Erythroblast (primary cell): ENCODE data around the gene JAG1.

Experiments
- DNase-seq, 2 experiments: peaks; one replicate each; lab custom pipeline; 2025; lab: John Stamatoyannopoulos, UW
- GATA1 ChIP-seq: IDR thresholded peaks from 2 replicates; pipeline ENCODE4 v1.6.1; 2011; ENCODE audit warnings: low read depth, mild to moderate bottlenecking, control low read depth, low read length, moderate library complexity
- POLR2A ChIP-seq: IDR thresholded peaks from 2 replicates; pipeline ENCODE4 v1.6.1; 2011; ENCODE audit warnings: mild to moderate bottlenecking, low read length

Gene JAG1

DNA sequence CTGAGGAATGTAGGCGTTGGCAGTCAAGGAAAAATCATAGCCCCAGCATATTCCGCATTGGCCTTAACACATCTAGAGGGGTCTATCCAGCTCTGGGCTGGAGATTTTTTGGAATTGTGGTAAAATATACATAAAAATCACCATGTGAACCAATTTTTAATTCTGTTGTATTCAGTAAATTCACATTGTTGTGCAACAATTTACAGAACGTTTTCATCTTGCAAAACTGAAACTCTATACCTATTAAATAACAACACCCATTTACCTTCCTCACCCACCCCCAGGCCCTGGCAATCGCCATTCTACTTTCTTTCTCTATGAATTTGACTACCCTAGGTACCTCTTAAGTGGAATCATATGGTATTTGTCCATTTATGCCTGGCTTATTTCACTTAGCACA lies 6.8 kb upstream of the JAG1 start:
- no peak for TF ChIP-seq POLR2A
- TF ChIP-seq GATA1: no peak
- DNase-seq: no peak

DNA sequence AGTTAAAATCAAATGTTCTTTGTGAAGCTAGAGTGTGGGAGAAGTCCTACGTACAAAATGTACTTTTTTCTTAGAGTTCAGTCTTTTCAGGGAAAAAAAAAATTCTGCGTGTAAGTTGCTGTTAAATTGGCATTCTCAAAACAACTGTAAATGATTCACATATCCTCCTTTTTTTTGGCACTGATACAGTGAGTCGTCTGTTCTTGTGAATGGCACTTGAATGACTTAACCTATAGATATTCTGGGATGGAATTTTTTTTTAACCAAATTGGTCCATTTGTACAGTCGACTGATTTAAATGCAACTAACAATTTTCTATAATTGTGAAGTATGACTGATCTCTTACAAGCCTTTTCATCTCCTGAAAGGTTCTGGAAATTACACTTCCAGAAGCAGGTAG lies 5.5 kb upstream of the JAG1 start:
- TF ChIP-seq GATA1 (no peak), POLR2A (no peak)
- DNase-seq: no peak

DNA sequence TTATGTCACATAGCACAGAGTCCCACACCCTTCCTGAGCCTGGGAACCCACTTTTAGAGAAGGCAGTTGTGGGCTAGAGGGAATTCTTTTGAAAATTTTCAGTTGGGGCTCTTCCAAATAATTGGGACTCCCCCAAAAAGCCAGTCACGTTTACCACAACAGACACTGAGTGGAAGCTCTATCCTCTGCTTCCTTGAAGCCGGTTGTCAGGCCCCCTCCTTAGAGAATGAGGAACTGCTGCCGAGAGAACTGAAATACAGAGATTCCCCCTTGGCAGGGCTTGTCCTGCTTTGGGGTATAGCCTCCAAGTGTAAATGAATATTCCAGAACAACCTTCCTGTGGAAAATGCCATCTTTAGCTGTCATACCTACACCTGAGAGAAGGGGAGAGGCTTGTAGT lies 2.7 kb upstream of the JAG1 start:
- no peak for DNase-seq
- TF ChIP-seq GATA1 (no peak), POLR2A (no peak)

DNA sequence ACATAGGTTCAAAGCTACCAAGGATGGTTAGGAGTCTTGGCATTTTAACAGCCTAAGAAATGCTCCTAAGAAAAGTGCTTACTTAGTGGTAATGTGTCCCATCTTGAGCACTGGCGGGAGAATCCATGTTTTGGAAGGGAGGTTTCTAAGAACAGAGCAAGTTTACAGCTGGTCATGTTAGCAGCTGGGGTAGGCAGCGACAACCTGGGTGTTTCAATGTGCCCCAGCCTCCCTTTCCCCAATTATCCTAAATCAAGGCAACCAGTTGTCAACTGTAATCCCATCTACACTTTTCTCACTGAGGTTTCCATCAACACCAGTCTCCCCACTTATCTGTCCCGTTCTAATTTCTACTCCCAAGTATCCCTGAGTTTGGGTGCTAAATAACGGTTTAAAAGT lies 1.6 kb upstream of the JAG1 start:
- no peak for TF ChIP-seq POLR2A
- TF ChIP-seq GATA1: no peak
- no peak for DNase-seq

DNA sequence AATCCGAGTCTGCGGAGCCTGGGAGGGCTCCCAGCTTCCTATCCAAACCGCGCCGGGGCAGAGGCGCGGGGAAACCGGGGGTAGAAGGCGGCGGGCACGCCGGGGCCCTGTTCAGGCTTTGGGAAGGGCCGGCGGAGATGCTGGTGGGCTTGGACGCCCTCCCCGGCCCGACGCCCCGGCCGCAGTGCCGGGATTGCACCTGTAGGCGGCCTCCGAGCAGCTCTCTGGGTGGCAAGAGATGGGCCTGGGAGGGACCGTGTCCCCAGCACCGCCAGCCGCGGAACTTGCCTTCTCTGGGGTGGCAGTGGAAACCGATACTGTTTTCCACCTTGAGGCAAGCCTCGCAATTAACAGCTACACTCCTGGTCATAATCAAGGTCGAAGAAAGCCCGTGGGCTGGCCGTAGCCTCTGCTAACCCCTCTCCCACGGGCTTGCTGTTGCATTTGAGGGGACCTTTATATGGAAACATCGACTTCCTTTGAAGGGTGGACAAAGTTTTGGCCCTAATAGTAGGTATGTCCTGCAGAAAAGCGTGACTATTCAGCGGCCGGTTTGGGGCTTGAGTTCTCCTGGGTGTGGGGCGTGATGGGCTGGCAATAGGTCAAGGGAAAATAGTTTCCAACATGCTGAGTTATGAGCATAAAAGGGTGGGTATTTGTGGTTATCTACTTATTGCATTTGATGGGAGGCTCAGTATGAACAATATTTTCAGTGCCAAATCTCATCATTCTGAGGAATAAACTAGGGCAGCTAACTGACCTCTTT lies 1.1 kb upstream of the JAG1 start:
- TF ChIP-seq POLR2A: no peak
- TF ChIP-seq GATA1: no peak
- DNase-seq: peak; percentile 64 to 69

DNA sequence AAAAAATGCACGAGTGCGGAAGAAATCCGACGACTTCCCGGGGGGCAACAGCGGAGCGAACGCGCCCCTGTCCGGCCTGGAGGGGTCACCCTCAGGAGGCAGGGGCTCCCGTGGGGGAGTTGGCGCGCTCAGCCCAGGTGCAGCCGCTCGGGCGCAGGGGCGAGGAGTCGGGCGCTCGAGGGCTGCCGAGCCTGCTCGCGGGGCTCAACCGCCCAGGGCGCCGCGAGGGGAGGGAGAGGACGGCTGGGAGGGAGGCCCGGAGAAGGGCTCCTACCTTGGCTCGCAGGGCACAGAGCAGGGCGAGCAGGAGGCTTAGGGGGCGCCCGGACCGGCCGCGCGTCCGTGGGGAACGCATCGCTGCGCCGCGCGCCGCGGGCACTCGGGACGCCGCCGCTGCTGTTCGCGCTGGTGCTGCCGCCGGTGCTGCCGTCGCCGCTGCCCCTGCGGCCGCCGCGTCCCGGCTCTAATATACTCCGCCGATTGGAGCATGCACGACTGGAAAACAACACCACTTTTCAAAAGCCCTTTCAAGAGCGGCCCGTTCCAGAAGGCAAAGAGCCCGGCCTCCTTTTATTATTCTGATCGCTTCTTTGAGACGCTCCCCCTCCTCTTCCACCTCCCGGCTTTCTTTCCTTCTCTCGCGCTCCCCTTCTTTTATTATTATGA lies 490 bp downstream of the JAG1 start:
- peak; percentile 56 to 62 for DNase-seq

DNA sequence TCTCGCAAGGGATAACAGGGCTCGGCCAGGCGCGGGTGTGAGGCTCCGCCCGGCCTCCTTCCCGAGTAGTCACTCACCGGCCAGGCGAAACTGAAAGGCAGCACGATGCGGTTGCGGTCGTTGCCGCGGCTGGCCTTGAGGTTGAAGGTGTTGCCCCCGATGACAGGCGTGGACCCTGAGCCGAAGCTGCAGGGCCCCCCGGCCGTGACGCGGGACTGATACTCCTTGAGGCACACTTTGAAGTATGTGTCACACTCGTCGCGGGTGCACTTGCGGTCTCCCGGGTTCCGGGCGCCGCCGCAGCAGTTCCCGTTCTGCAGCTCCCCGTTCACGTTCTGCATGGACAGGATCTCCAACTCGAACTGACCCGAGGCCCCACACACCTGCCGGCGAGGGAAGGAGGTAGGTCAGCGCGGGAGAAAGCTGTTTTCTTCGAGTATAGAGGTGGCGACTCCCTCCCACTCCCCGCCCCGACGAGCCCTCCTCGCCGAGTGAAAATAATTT lies 1.1 kb downstream of the JAG1 start:
- TF ChIP-seq POLR2A (no peak), GATA1 (no peak)
- DNase-seq: peak; percentile 61 to 68

More for the DNA sequence above, 490 bp downstream of the JAG1 start:
- TF ChIP-seq POLR2A: no peak
- no peak for TF ChIP-seq GATA1

DNA sequence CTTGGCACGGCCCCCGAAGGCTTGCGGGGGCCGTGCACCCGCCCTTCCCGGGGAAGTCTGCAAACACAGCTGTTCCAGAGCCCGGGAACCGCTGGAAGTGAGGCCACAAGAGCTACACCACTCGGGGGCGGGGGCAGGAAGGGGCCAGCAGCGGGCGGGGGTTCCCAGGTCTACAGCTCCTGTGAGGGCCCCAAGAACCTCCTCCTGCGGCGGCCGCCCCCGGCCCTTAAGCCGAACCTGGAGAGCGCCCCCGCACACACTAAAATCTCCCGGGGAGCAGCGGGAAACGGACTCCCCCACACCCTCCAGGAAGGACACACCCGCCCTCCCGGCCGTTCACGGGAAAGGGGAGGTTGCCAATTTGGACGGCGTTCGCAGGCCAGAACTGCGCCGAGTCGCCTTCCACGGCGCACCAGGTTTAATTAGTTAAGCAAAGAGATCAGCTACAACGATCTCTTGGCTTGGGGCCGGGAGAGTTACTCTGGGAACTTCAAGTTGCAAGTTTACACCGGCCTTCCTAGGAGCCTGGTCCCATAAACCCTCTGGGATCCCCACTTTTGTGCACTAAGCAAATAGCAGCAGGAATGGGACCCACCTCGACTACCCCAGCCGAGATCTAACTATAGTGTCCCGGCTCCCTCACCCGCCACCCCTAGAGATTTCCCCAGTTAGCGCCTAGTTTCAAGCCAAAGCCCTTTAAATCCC lies 1.7 kb downstream of the JAG1 start:
- TF ChIP-seq GATA1 (no peak), POLR2A (no peak)
- peak; percentile 44 to 53 for DNase-seq

DNA sequence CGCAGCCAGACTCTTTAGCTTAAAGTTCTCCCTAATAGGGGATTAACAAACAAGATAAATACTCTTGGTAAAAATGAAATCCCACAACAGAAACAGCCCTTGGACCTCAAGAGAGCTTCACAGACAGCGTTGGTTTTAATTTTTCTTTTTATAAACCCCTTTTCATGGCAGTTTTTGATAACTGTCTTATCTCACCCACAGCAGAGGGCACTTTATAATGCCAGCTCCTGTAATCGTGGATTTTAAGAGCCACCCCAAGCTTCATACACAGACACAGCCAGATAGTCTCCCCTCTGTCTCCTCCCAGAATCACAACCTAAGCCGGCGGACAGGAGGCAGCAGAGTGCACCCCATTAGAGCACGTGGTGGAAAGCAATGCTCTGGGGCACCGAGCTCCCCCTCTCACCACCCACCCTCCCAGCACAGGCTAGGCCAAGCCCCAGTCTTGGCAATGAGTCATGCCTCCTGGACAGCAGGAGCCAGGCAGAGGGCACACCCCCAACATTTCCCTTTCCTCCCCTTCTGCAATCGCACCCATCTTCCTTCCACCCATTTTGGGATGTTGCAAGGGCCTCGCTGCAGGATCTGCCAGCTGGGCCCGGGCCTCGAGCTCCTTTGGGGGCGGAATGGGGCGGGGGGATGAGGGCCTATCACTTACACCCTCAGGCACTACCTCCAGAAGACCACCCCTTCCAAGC lies 2.4 kb downstream of the JAG1 start:
- DNase-seq: peak; percentile 71 to 82
- TF ChIP-seq POLR2A (no peak), GATA1 (no peak)

DNA sequence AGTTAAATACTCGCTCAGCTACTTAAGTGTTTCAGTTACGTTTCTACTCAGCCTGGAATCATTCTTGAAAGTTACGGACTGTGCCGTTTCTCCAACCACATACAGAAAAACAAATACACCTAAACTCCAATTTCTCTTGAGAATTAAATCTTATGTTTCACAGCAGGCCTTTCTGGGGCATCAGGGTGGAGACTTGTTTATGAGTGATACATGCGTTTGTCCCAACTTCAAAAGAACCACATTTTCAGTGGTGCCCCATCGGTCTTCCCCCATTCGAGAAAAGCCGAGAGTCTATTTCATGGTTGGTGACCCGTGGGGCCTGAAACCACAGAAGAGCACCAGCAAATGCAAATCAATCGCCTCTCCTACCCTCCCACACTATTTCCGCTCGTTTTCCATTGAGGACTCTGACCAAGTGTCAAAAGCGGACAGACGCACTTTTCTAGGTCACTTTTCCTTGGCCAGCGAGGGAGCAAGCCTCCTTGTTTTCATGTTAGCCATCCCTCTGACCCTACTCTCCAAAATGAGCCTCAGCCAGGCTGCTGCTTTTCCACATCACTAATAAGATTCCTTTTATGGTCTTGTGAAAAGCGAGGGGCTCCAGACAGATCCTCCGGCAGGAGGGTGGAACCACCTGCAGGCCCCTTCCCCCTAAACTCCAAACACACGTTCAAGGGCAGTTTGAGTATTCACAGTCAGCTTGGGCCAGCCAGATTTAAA lies 3.1 kb downstream of the JAG1 start:
- no peak for DNase-seq
- TF ChIP-seq POLR2A (no peak), GATA1 (no peak)

DNA sequence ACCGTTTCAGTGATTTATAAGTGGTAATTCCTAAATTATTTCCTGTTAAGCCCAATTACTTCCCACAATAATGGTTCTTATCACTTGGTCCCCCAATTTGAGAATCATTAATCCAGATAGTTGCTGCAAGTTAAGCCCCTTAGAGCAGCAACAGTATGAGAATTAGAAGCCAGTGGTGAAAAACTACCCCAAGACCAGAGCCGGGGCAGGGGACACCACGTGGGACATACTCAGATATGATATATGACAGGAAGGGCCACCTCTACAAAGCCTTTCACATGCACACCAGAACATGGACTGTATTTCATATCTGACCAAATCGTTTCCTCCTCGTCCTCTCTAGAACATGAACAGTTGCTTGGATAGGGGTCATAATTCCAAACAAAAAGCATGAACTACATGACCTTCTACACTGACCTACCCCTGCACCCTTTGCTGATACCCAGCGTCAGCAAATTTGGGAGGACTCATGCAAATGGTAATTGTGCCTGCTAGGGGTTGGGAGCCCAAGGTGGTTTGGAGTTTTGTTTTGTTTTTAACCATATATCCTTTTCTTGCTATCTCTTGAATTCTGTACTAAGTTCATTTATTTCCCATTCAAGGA lies 3.9 kb downstream of the JAG1 start:
- TF ChIP-seq GATA1 (no peak), POLR2A (no peak)
- peak in 1 of 2 experiments; percentile 1 for DNase-seq

DNA sequence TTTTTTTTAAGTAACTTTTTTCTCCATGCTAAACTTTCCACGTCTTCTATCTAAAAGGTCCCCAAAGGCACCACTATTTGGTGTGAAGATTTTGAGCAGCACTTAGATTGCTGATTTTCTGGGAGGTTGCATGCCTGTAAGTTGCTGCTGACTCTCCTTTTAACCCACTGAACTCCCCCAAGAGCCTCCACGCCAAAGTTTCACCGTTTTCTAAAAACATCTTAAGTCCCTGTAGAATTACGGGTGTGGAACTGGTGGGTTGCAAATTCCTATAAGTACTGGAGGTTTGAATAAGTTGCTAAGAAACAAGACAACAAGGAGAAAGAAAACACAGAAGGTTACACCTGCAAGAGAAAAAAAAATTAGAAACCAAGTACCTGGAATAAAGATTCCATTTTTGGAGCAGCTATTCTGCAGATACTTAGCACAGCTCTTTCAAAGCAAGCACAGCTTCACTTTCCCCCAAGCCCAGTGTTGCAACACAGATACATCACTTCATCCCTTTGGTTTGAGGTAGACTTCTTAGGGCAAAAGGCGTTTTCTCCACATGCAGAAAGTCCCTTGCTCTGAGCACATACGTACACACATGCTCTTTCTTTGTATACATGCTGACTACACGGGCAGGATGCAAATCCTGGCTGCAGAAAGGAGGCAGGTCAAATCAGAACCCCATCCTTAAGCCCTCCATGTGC lies 5.0 kb downstream of the JAG1 start:
- no peak for TF ChIP-seq POLR2A
- TF ChIP-seq GATA1: no peak
- no peak for DNase-seq
